ENCODE measurements around the gene KLHL29. TPM values are rescaled to one million over a fixed set of nuclear protein-coding genes. Genes with fewer than 3 reads are reported as not detected.

Gene KLHL29
- total RNA-seq, 2 donors from 2014 or later: 1.0 to 2.4 TPM

DNA sequence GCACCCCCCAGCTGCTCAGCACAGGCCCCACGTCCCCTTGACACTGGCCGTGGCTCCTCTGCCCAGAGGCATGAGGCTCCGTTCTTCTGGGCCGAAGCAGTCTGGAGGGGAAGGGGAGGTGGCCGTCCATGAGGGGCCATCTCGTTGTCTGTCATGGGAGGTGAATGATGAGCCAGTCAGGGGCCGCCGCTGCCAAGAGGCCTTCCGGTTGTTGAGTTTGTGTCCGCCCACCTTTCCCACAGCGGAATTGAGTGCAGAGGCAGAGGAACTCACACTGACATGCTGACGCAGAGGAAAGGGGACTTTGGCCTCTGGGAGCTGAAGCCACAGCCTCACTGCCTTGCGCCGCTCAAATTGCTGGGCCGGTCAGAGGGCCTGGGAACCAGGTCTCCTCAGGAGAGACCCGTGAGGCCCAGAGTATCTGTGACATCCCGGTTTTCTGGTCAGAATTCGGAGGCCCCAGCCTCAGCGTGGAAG, 273.5 kb downstream of the KLHL29 start:
- DNase-seq: no peak
- Histone ChIP-seq H3K27ac (ENCODE audit: low read depth, low read length) (no peak overlapping the region), H3K36me3 (ENCODE audit: control insufficient read depth, insufficient read depth, low read length) (no peaks in the 10 kb centered on the region), H3K4me3 (ENCODE audit: low read length) (no peak overlapping the region), H3K9ac (ENCODE audit: extremely low read depth, low read length, poor library complexity, severe bottlenecking) (no peak overlapping the region), H3K4me1 (ENCODE audit: control insufficient read depth, insufficient read depth, low read length) (no peaks in the 10 kb centered on the region), H3K9me3 (ENCODE audit: control insufficient read depth, low read length) (no peaks in the 10 kb centered on the region), H3K27me3 (ENCODE audit: control insufficient read depth, insufficient read depth, low read length, poor library complexity, severe bottlenecking) (no peaks in the 10 kb centered on the region)
- 87 to 91% methylated on average over 7 to 19 of the region's 19 CpGs for WGBS, 2 experiments (ENCODE audit: insufficient coverage in 1 of 2, insufficient read length in 1 of 2)
- Mint-ChIP-seq H3K4me1 (no peaks in the 10 kb centered on the region), H3K4me3 (no peak overlapping the region), H3K27ac (no peak overlapping the region), H3K9me3 (no peaks in the 10 kb centered on the region), H3K27me3 (ENCODE audit: insufficient read depth) (peaks cover 3% of the 10 kb centered on the region), H3K36me3 (ENCODE audit: low read depth) (no peaks in the 10 kb centered on the region)
- no peak for TF ChIP-seq CTCF (conservative IDR thresholded peaks at IDR 0.05)

GRCh38 chr2:23659328-23659727, 274.3 kb downstream of the KLHL29 start:
- no peak overlapping the region for H3K9ac ChIP-seq (ENCODE audit: extremely low read depth, low read length, poor library complexity, severe bottlenecking)
- H3K9me3 ChIP-seq (ENCODE audit: control insufficient read depth, low read length): no peaks in the 10 kb centered on the region
- no peaks in the 10 kb centered on the region for H3K36me3 ChIP-seq (ENCODE audit: control insufficient read depth, insufficient read depth, low read length)
- H3K4me1 ChIP-seq (ENCODE audit: control insufficient read depth, insufficient read depth, low read length): no peaks in the 10 kb centered on the region
- H3K36me3 Mint-ChIP-seq (ENCODE audit: low read depth): no peaks in the 10 kb centered on the region
- peaks cover 3% of the 10 kb centered on the region for H3K27me3 Mint-ChIP-seq (ENCODE audit: insufficient read depth)
- no peak for DNase-seq
- no peak for TF ChIP-seq CTCF (conservative IDR thresholded peaks at IDR 0.05)
- H3K4me1 Mint-ChIP-seq: no peaks in the 10 kb centered on the region
- no peak overlapping the region for H3K27ac ChIP-seq (ENCODE audit: low read depth, low read length)
- H3K27me3 ChIP-seq (ENCODE audit: control insufficient read depth, insufficient read depth, low read length, poor library complexity, severe bottlenecking): no peaks in the 10 kb centered on the region
- H3K4me3 ChIP-seq (ENCODE audit: low read length): no peak overlapping the region
- WGBS, 2 experiments (ENCODE audit: insufficient coverage in 1 of 2, insufficient read length in 1 of 2): 92 to 96% methylated on average over 7 to 9 of the region's 9 CpGs
- no peak overlapping the region for H3K4me3 Mint-ChIP-seq
- no peaks in the 10 kb centered on the region for H3K9me3 Mint-ChIP-seq
- no peak overlapping the region for H3K27ac Mint-ChIP-seq

GRCh38 chr2:23659773-23660172, 274.8 kb downstream of the KLHL29 start:
- Histone ChIP-seq H3K4me3 (ENCODE audit: low read length) (no peak overlapping the region), H3K9me3 (ENCODE audit: control insufficient read depth, low read length) (no peaks in the 10 kb centered on the region), H3K27ac (ENCODE audit: low read depth, low read length) (no peak overlapping the region), H3K9ac (ENCODE audit: extremely low read depth, low read length, poor library complexity, severe bottlenecking) (no peak overlapping the region), H3K36me3 (ENCODE audit: control insufficient read depth, insufficient read depth, low read length) (no peaks in the 10 kb centered on the region), H3K27me3 (ENCODE audit: control insufficient read depth, insufficient read depth, low read length, poor library complexity, severe bottlenecking) (no peaks in the 10 kb centered on the region), H3K4me1 (ENCODE audit: control insufficient read depth, insufficient read depth, low read length) (no peaks in the 10 kb centered on the region)
- H3K36me3 Mint-ChIP-seq (ENCODE audit: low read depth): no peaks in the 10 kb centered on the region
- no peak for TF ChIP-seq CTCF (conservative IDR thresholded peaks at IDR 0.05)
- 94 to 100% methylated on average over 1 to 2 of the region's 2 CpGs for WGBS, 2 experiments (ENCODE audit: insufficient coverage in 1 of 2, insufficient read length in 1 of 2)
- peaks cover 3% of the 10 kb centered on the region for H3K27me3 Mint-ChIP-seq (ENCODE audit: insufficient read depth)
- no peaks in the 10 kb centered on the region for H3K9me3 Mint-ChIP-seq
- peak overlapping the region; percentile 35 for H3K27ac Mint-ChIP-seq
- no peak overlapping the region for H3K4me3 Mint-ChIP-seq
- no peaks in the 10 kb centered on the region for H3K4me1 Mint-ChIP-seq
- DNase-seq: no peak

All from endodermal cell (in vitro differentiated cells).